SK-N-SH (cell line): ENCODE measurements around the gene OTOP2. TPM values are rescaled to one million over a fixed set of nuclear protein-coding genes. Genes with fewer than 3 reads are reported as not detected.
"Not testable (repeated sequence)": the region's sequence is repeated elsewhere in the genome, so short reads cannot be mapped to it uniquely, and the experiment has no call there.

Experiments
- CTCF ChIA-PET: fragments of 300-600, 350-600 bp; formaldehyde crosslinking; extraction: SDS; loops from one replicate; lab custom pipeline; 2021; lab: Yijun Ruan, JAX
- POLR2A ChIA-PET: fragments of 350-600 bp; sonication (Branson Sonifier 250); formaldehyde crosslinking; extraction: SDS; loops from one replicate; lab custom pipeline; 2020; ENCODE audit warnings: antibody characterized with exemption, inconsistent platforms; lab: Yijun Ruan, JAX
- DNase-seq: peaks from one replicate; pipeline ENCODE4 v3.0.0; 2012
- H2AFZ ChIP-seq: fragments of 200-600 bp; sonication (generic); 2 replicates; pipeline ENCODE4 v1.8.1; 2016; ENCODE audit warnings: antibody characterized with exemption, mild to moderate bottlenecking, low read depth
- H3F3A ChIP-seq: fragments of 200-600 bp; sonication (generic); replicated peaks from 2 replicates; pipeline ENCODE3; 2016; ENCODE audit warnings: antibody characterized with exemption, mild to moderate bottlenecking; ENCODE audit not compliant: insufficient read depth
- H3K27ac ChIP-seq, 2 experiments: fragments of 200-500 bp in 1 of 2; fragments of 200-600 bp in 1 of 2; sonication (Bioruptor generic) in 1 of 2; sonication (generic), shearing (Covaris generic) in 1 of 2; 2 replicates each; pipeline versions ENCODE4 v1.5.1 to v1.6.1; 2014 to 2016; ENCODE audit warnings: low read depth in 2 of 2, inconsistent platforms in 1 of 2, low read length in 1 of 2, mild to moderate bottlenecking in 1 of 2, mixed read lengths in 1 of 2
- H3K27me3 ChIP-seq: fragments of 200-600 bp; sonication (generic), shearing (Covaris generic); 2 replicates; pipeline ENCODE4 v1.6.1; 2016; ENCODE audit warnings: mixed run types; ENCODE audit not compliant: insufficient read depth
- H3K36me3 ChIP-seq, 2 experiments: fragments of 200-500 bp in 1 of 2; fragments of 200-600 bp in 1 of 2; sonication (Bioruptor generic) in 1 of 2; sonication (generic) in 1 of 2; replicated peaks in 1 of 2; 2 replicates each; pipeline versions ENCODE3 to v1.5.1; 2014 to 2016; ENCODE audit warnings: low read length in 1 of 2, mild to moderate bottlenecking in 1 of 2; ENCODE audit not compliant: insufficient read depth in 2 of 2, control insufficient read depth in 1 of 2
- H3K4me1 ChIP-seq, 2 experiments: fragments of 200-500 bp in 1 of 2; fragments of 200-600 bp in 1 of 2; sonication (Bioruptor generic) in 1 of 2; sonication (generic), shearing (Covaris generic) in 1 of 2; 2 replicates each; pipeline versions ENCODE4 v1.5.1 to v1.6.1; 2014 to 2016; ENCODE audit warnings: low read depth in 1 of 2, low read length in 1 of 2, mixed run types in 1 of 2; ENCODE audit not compliant: insufficient read depth in 2 of 2, control insufficient read depth in 1 of 2
- H3K4me2 ChIP-seq: fragments of 200-600 bp; sonication (generic), shearing (Covaris generic); 2 replicates; pipeline ENCODE4 v1.6.1; 2017; ENCODE audit warnings: mixed run types
- H3K4me3 ChIP-seq, 2 experiments: fragments of 200-500 bp in 1 of 2; fragments of 200-600 bp in 1 of 2; sonication (Bioruptor generic) in 1 of 2; sonication (generic), shearing (Covaris generic) in 1 of 2; 2 replicates each; pipeline versions ENCODE4 v1.5.1 to v1.8.1; 2014 to 2016; ENCODE audit warnings: low read depth in 2 of 2, inconsistent platforms in 1 of 2, low read length in 1 of 2, mild to moderate bottlenecking in 1 of 2, mixed read lengths in 1 of 2, moderate library complexity in 1 of 2
- H3K79me2 ChIP-seq: fragments of 200-600 bp; sonication (generic); 2 replicates; pipeline ENCODE4 v1.8.1; 2017; ENCODE audit warnings: mild to moderate bottlenecking; ENCODE audit not compliant: insufficient read depth
- H3K9ac ChIP-seq: fragments of 200-600 bp; sonication (generic); 2 replicates; pipeline ENCODE4 v1.6.1; 2017; ENCODE audit warnings: mixed run types
- H3K9me2 ChIP-seq: fragments of 200-600 bp; sonication (generic); 2 replicates; pipeline ENCODE4 v1.6.1; 2017; ENCODE audit warnings: mixed run types
- H3K9me3 ChIP-seq: fragments of 200-600 bp; sonication (generic); 2 replicates; pipeline ENCODE4 v1.6.1; 2017; ENCODE audit warnings: mixed run types, mild to moderate bottlenecking, moderate library complexity
- H4K20me1 ChIP-seq: fragments of 200-600 bp; sonication (generic); 2 replicates; pipeline ENCODE4 v1.6.1; 2017; ENCODE audit warnings: mild to moderate bottlenecking, mixed run types; ENCODE audit not compliant: insufficient read depth
- CTCF ChIP-seq: fragments of 200-600 bp; sonication (generic); IDR thresholded peaks from 2 replicates; pipeline ENCODE4 v1.6.1; 2017; ENCODE audit warnings: antibody characterized with exemption, mild to moderate bottlenecking, moderate library complexity
- EP300 ChIP-seq, 2 experiments: IDR thresholded peaks; 2 replicates each; pipeline versions ENCODE4 v1.4.0 to v1.6.1; 2012; ENCODE audit warnings: borderline replicate concordance in 1 of 2, low read depth in 1 of 2, low read length in 1 of 2
- FOSL2 ChIP-seq: IDR thresholded peaks from 2 replicates; pipeline ENCODE4 v1.4.0; 2012; ENCODE audit warnings: low read depth, mild to moderate bottlenecking, moderate library complexity, borderline replicate concordance
- FOXJ3 ChIP-seq: sonication (generic); formaldehyde crosslinking; IDR thresholded peaks from 2 replicates; pipeline ENCODE4 v1.5.1; 2020; ENCODE audit warnings: mild to moderate bottlenecking, missing genetic modification reagents
- GABPA ChIP-seq: IDR thresholded peaks from 2 replicates; pipeline ENCODE4 v1.4.0; 2012; ENCODE audit warnings: low read depth, mild to moderate bottlenecking
- GATA2 ChIP-seq: sonication (generic); formaldehyde crosslinking; IDR thresholded peaks from 2 replicates; pipeline ENCODE4 v1.5.0; 2020; ENCODE audit warnings: mild to moderate bottlenecking, missing genetic modification reagents
- MXI1 ChIP-seq: IDR thresholded peaks from 2 replicates; pipeline ENCODE4 v1.6.1; 2012; ENCODE audit warnings: mild to moderate bottlenecking, low read depth, low read length, improper control_type of control experiment
- NFIC ChIP-seq: IDR thresholded peaks from 2 replicates; pipeline ENCODE4 v1.4.0; 2012; ENCODE audit warnings: borderline replicate concordance
- NRF1 ChIP-seq: IDR thresholded peaks from 2 replicates; pipeline ENCODE4 v1.6.1; 2012; ENCODE audit warnings: low read depth, mild to moderate bottlenecking, low read length
- RAD21 ChIP-seq: IDR thresholded peaks from 2 replicates; pipeline ENCODE4 v1.6.1; 2012; ENCODE audit warnings: mild to moderate bottlenecking, low read length
- RCOR1 ChIP-seq: fragments of 150-350 bp; IDR thresholded peaks from 2 replicates; pipeline ENCODE4 v1.6.1; 2017; ENCODE audit warnings: antibody characterized with exemption, low read length
- REST ChIP-seq: IDR thresholded peaks from 2 replicates; pipeline ENCODE4 v1.6.1; 2012; ENCODE audit warnings: mild to moderate bottlenecking, low read depth, low read length, moderate library complexity
- RFX5 ChIP-seq: IDR thresholded peaks from 2 replicates; pipeline ENCODE4 v1.6.1; 2012; ENCODE audit warnings: mild to moderate bottlenecking, improper control_type of control experiment, low read length
- RXRA ChIP-seq: IDR thresholded peaks from 2 replicates; pipeline ENCODE4 v1.4.0; 2012; ENCODE audit warnings: low read depth, mild to moderate bottlenecking, borderline replicate concordance
- SIN3A ChIP-seq: IDR thresholded peaks from 2 replicates; pipeline ENCODE4 v1.6.1; 2012; ENCODE audit warnings: low read depth, mild to moderate bottlenecking, low read length, moderate library complexity, borderline replicate concordance
- TEAD4 ChIP-seq: IDR thresholded peaks from 2 replicates; pipeline ENCODE4 v1.4.0; 2012; ENCODE audit warnings: mild to moderate bottlenecking, borderline replicate concordance; ENCODE audit not compliant: insufficient read depth
- USF1 ChIP-seq: IDR thresholded peaks from 2 replicates; pipeline ENCODE4 v1.4.0; 2012; ENCODE audit warnings: low read depth, borderline replicate concordance
- USF2 ChIP-seq: fragments of 150-350 bp; IDR thresholded peaks from 2 replicates; pipeline ENCODE4 v1.6.1; 2017; ENCODE audit warnings: antibody characterized with exemption, low read length, low read depth, borderline replicate concordance
- ZBTB33 ChIP-seq: IDR thresholded peaks from 2 replicates; pipeline ENCODE4 v1.4.0; 2012; ENCODE audit warnings: low read depth, borderline replicate concordance
- WGBS: methylation state at CpG from one replicate; pipeline ENCODE4 v1.1.6; 2017; ENCODE audit warnings: low lambda C conversion rate; 5-methylcytosine and 5-hydroxymethylcytosine counted together
- polyA plus RNA-seq, 3 experiments: library from polyadenylated mRNA; depleted of rRNA; stranded (reverse); fragments of >200 nt; gene quantifications; 2 replicates each; pipeline ENCODE4 v1.2.3, GENCODE V29; 2012

OTOP2 gene
- polyA plus RNA-seq, 1 of the 3 experiments (the other 2 are of a cell fraction): not detected

GRCh38 chr17:74907012-74907411 lies 17.1 kb upstream of the OTOP2 start:
- H3K9ac ChIP-seq: no peak overlapping the region
- peaks cover 26% of the 10 kb centered on the region for H3K27me3 ChIP-seq
- TF ChIP-seq MXI1 (no peak), CTCF (no peak), RXRA (no peak), SIN3A (no peak), NRF1 (no peak), FOSL2 (no peak), EP300 (IDR thresholded peaks at IDR 0.05; ENCODE audit: borderline replicate concordance in 1 of 2, low read depth in 1 of 2, low read length in 1 of 2) (no peak), RCOR1 (no peak), RFX5 (no peak), USF2 (no peak), ZBTB33 (no peak), GATA2 (CRISPR knock-in tag) (no peak), GABPA (no peak), REST (no peak), RAD21 (no peak), NFIC (no peak), USF1 (no peak), FOXJ3 (CRISPR knock-in tag) (no peak), TEAD4 (no peak)
- no peaks in the 10 kb centered on the region for H3K4me1 ChIP-seq
- POLR2A ChIA-PET: no interaction called here
- 83% methylated on average over 31 of the region's 34 CpGs for WGBS
- no peak overlapping the region for H2AFZ ChIP-seq
- H3K27ac ChIP-seq: no peak overlapping the region
- H3K4me3 ChIP-seq: no peak overlapping the region
- no peaks in the 10 kb centered on the region for H3K36me3 ChIP-seq
- H3K79me2 ChIP-seq: no peaks in the 10 kb centered on the region
- no peaks in the 10 kb centered on the region for H4K20me1 ChIP-seq
- no peaks in the 10 kb centered on the region for H3K9me2 ChIP-seq
- no peaks in the 10 kb centered on the region for H3K9me3 ChIP-seq
- CTCF ChIA-PET: interaction anchor here (0.7 to 1.6 kb wide), 4 partner anchors 16 to 365 kb away, joined by 3 to 4 read pairs (median 3); partner anchors contain the start of gene USH1G
- DNase-seq: no peak
- H3F3A ChIP-seq: no peaks in the 10 kb centered on the region
- H3K4me2 ChIP-seq: no peak overlapping the region

- H3K4me3 ChIP-seq, H2AFZ ChIP-seq, H3K9ac ChIP-seq, H4K20me1 ChIP-seq, H3K79me2 ChIP-seq, H3K36me3 ChIP-seq, H3K4me1 ChIP-seq, H3K9me2 ChIP-seq, H3F3A ChIP-seq, H3K4me2 ChIP-seq, POLR2A ChIA-PET, H3K27ac ChIP-seq, DNase-seq, H3K9me3 ChIP-seq: not testable (repeated sequence)
- H3K27me3 ChIP-seq: peaks cover 19% of the 10 kb centered on the region
- 43% methylated on average over 4 of the region's 4 CpGs for WGBS
- CTCF ChIA-PET: interaction anchor here (3.7 kb wide), 1 partner anchor 14 kb away, joined by 20 read pairs; the partner anchor contains the start of genes OTOP2 and USH1G
These were observed 15.0 kb upstream of the OTOP2 start for GRCh38 chr17:74909097-74909496.
